NCI-H460 (cell line): ENCODE results near the gene LONP2. TPM values are rescaled to one million over a fixed set of nuclear protein-coding genes. Genes with fewer than 3 reads are reported as not detected.
A peak's percentile ranks its signal among the peaks of the same experiment; 100 is the strongest.
"Not testable (repeated sequence)": the region's sequence is repeated elsewhere in the genome, so short reads cannot be mapped to it uniquely, and the experiment has no call there.

ENCODE experiments used
- DNase-seq: peaks from one replicate; pipeline ENCODE4 v3.0.0-alpha.2; 2016; ENCODE audit warnings: low read depth; ENCODE audit errors: extremely low read depth
- total RNA-seq: library from RNA; depleted of rRNA; stranded (reverse); fragments of >200 nt; shearing (Covaris generic); gene quantifications from 2 replicates; pipeline ENCODE4 v1.2.3, GENCODE V29; 2014

LONP2 gene
- total RNA-seq, 1 experiment from 2014 or later: 49.5 TPM

DNA sequence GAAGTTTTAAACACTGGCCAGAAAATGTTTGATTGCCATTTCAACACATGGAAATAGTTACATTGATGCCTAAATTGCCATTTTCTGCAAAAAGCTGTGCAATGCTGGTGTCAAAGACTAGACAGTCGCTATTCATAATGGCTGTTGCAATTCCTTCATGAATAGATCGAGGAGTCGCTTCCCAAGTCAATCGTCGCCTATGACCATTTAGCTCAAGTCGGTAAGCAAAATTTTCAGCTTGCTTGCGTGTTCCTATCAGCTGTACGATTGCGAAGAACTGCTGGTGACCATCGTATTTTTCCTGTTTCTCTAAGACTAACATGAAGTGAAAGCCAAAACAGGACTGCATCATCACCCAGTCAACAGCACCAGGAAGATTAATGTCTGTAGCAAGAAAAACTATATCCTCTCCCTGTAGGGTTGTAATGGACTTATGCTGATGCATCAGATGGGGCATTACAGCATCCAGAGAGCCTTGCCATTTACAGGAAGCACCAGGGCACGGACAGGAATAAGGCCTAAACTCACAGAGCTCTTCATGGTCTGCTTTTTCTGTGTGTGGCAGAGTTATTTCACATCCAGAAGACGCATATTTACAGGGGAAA lies 117.5 kb downstream of the LONP2 start:
- DNase-seq: no peak

DNA sequence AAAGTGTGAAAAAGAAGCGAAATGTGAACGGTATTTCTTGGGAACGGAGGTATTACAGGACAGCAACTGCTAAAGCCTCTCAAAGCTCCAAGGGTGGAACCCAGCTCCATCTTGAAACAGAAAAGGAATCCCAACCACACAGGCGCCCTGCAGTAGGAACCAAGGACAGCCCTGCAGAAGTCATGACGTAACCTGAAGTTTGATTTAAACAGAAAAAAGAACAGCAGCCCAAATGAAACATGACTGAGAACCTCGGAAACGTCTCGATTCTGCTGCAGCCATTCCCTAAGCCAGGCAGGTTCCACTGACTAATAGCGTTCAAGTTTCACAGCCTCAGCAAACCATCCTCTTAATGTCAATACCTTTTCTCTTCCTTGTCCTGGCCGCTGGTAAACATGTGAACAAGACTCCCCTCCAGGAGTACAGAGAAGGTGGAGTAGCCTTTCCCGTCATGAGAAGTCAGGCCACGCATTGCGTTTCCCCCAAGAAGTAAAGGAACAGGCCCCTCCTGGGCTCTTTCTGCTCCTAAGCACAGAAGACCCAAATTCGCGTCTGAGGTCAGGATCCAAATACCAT lies 121.0 kb downstream of the LONP2 start:
- no peak for DNase-seq

DNA sequence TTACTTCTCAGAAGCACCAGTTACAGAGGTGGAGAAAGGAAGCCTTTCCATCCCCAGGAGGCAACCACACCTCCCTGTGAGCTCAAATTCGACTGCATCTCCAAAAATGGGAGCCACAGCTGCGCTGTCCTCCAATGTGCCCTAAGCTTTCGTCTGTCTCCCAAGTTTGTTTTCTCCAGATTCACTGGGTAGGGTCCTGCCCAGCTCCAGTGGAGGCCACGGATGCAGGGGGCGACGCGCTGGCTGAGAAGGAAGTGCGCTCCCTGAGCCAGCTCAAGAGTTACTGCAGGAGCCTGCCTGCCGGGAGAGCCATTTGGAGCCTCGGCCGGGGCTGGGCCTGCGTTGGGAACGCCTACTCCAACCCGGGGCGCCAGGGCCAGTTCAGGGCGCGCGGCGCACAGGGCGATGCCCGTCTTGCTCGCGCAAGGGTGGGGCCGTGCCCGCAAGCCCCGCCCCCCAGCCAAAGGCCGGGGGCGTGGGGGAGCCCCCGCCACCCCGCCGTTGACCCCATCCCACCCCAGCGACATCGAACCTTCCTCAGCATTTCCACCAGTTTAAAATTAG lies 121.6 kb downstream of the LONP2 start:
- DNase-seq: peak; percentile 90

DNA sequence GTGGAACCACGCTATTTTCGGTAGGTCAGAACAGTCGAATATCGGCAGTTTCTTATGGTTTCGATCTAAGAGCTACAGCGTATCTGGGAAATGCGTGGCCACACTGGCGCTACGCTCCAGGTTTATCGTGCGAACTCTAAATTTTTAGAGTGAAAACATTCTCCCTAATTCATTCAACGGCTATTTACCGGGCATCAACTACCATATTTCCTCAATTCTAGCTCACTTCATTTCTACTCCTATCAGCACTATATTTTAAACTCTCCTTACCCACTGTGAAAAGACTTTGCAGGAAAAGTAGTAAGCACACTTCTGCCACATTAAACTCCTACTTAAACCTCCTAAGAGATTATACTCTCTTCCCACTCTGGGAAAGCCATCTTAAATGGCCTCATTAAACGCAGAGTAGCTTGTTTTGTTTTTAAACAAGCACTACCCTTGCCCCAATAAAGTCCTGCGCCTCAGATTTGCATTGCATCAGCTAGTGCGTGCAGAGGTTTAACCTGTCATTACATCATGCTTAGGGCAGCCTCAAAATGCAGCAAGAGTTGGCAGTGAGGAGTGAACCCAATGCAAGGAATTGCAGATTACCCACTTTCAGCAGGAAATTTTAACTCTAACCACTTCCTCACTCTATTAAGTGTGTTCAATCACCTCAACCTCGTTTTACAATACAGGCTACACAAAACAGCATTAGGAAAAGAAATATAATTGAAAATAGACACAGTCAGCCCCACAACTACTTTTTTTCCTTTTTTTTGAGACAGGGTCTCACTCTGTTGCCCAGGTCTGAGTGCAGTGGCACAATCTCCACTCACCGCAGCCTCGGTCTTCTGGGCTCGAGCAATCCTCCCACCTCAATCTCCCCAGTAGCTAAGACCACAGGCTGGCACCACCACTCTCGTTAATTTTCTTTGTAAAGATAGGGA lies 122.3 kb downstream of the LONP2 start:
- peak; percentile 94 for DNase-seq

DNA sequence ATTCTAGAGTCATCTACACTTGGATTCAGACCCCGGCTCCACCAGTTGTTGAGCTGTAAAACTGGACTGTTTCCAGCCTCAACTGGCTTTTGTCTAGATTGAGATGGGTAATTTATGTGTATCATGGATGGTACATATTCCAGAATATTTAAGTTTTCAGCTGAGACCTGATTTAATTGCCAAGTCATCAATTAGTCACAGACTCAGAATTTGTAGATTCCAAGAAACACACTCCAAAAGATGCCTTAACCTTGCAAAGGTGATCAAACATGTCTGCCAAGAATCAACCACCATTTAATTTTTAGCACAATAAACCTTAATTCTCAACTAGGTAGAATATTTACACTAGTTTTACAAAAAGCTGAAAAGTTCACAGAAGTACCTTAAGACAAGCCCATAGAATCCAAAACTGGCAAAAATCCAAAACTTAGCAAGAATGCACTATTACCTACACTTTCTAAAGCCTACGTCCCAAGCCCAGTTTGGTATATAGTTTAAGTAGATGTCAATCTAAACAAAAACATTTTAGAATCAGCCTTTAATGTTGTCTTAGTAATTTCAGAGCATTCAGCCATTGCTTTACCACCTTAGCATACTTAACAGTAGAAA lies 123.4 kb downstream of the LONP2 start:
- no peak for DNase-seq

DNA sequence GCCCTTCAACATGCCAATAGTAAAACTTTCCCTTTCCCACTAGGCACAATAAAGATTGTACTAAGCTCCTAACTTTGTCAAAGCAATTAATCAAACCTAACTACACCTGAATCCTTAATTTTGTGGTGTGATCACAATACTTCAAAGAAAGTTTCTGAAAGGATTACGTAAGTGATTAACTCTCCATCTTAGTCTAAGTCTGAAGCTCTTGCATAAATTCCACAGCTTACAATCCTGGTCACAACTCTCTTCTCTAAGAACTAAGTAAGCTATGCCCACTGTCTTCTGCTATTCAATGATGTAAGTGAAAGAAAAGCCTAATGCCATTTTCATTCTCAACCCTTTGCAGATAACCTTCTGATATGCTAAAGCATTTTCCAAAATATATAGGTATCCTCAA lies 125.7 kb downstream of the LONP2 start:
- no peak for DNase-seq

DNA sequence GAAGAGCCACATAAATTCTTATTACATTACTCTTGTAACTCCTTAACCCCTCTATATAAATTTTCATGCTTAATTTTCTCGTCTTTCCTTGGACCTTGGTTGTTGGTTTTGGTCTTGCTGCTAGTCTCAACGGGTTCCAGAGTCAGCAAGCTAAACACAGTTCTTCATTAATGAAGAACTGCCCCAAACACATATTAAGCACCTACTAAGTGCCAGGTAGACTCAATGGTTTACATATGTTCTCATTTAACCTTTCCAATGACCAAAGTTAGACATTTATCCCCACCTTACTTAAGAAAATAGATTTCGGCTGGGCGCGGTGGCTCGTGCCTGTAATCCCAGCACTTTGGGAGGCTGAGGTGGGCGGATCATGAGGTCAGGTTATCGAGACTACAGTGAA lies 126.1 kb downstream of the LONP2 start:
- DNase-seq: no peak

DNA sequence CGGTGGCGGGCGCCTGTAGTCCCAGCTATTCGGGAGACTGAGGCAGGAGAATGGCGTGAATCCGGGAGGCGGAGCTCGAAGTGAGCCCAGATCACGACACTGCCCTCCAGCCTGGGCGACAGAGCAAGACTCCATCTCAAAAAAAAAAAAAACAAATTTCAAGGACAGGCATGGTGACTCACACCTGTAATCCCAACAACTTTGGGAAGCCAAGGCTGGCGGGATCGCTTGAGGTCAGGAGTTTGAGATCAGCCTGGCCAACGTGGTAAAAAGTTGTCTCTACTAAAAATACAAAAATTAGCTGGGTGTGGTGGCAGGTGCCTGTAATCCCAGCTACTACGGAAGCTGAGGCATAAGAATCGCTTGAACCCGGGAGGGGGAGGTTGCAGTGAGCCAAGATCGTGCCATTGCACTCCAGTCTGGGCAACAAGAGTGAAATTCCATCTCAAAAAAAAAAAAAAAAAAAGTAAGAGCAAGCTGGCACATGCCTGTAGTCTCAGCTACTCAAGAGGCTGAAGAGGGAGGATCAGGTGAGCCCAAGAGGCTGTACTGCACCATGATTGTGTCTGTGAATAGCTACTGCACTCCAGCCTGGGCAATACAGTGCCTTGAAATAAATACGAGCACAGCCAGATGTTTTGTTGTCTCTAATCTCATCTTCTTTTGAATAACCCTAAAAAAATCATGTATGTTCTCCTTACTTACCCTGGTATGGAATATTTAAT lies 126.7 kb downstream of the LONP2 start:
- not testable (repeated sequence) for DNase-seq

DNA sequence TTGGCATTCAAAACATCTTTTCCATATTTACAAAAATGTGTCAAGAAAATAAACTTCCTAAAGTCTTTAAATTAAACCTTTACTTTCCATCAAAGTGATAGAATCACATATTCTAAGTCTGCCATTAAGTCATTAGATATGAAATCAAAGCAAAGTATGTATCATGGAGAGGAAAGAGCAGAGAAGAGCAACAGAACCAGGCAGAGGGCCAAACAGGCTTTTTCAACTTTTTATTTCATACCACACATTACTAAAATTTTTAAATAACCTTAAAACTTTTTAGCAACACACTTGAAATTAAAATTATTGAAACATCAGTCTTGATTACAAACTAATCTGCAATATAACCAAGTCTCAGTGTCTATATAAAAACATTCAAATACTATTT lies 127.3 kb downstream of the LONP2 start:
- DNase-seq: no peak

DNA sequence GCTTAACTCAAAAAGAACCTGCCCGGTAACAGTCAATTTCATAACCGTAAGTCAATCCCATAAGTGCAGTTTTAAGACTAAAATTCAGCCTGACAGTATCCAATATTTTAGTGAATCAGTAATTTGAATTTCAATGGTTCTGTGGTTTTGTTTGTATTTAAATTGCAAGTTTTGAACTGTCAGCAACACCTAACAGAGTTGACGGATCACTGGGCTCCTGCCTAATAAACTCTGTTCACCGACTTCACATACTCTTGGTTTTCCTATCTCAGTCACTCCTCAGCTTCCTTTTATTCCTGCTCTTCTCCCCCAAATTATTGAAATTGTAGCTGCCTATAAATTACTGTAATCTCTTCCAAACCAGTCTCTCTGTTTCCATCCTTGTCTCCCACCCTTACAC lies 128.6 kb downstream of the LONP2 start:
- DNase-seq: no peak

DNA sequence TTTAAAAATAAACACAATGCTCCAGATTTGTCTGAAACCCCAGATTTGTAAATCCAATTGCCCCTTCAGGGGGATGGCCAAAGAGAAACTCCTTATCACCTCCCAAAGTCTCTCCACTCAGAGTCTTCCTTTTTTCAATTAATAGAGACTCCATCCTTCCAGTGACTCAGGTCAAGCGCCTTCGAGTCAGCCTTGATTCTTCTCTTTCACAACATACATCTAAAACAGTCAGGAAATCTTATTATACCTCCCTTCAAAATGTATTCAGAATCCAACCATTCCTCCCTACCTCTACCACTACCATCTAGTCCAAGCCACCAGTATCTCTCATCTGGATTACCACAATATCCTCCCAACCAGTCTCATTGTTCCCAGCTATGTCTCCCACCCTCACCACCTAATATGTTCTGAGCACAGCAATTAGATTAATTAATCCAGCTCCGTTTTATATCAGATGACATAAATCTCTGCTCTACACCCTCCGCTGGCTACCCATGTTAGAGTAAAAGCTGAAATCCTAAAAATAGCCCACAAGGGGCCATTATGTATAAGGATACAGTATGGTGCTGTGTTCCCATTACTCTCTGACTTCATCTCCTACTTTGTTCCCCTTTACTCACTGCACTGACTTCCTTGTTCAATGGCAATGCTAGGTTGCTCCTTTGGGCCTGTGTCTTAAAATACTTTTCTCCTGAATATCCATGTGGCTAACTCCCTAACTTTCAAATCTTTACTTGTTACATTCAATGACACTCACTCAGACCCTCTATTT lies 129.3 kb downstream of the LONP2 start:
- no peak for DNase-seq

DNA sequence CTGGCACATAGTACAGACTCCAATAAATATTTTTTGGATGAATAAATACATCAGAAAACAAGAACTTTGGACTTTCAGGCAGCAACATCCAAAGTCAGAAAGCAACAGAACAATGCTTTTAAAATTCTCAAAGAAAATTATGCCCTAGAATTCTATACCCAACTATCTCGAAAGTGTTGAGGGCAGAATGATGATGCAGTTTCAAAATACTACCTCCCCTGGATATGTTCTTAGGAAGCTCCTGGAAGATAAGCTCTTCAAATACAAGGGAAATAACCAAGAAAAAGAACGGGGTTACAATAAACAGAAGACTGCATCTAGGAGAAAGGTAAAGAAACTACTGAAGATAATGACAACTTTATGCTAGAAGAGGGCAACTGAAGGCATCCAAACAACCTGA lies 130.2 kb downstream of the LONP2 start:
- no peak for DNase-seq

DNA sequence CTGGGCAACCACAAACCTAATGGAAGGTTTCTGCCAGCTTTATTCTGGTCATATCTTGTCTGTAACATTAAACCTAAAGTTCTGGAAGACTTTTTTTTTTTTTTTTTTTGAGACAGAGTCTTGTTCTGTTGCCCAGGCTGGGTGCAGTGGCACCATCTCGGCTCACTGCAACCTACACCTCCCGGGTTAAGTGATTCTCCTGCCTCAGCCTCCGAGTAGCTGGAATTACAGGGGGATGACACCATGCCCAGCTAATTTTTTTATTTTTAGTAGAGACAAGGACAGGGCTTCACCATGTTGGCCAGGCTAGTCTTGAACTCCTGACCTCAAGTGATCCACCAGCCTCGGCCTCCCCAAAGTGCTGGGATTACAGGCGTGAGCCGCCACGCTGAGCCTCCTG lies 133.2 kb downstream of the LONP2 start:
- not testable (repeated sequence) for DNase-seq

DNA sequence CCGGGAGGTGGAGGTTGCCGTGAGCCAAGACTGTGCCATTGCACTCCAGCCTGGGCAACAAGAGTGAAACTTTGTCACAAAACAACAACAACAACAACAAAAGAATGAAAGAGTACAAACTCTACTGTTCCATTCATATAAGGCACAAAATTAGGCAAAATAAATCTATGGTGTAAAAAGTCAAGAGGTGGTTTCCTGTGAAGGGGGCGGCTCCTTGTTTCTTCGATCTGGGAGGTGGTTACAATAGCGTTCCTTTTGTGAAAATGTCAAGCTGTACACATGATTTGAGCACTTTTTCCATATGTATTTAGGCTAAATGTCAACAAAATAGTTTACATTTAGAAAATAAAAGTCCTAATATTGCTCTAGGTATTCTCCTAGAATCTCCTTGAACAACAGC lies 134.2 kb downstream of the LONP2 start:
- no peak for DNase-seq

DNA sequence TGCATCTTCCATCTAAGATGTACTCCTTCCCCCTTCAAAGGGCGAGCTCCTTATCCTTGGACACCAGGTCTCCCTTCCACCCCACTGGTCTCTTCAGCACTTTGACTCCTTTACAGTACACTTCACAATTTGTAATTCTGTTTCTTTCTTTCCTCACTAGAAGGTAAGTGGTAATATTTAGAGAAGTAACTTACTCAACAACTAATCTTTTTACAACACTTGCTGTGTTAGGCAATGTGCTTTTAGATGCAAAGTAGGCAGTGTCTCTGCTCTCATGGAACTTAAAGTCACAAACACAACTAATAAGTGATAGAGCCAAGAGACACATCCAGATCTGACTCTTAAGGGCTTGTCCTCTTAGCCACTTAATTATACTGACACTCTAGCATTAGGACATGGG lies 134.7 kb downstream of the LONP2 start:
- DNase-seq: no peak

DNA sequence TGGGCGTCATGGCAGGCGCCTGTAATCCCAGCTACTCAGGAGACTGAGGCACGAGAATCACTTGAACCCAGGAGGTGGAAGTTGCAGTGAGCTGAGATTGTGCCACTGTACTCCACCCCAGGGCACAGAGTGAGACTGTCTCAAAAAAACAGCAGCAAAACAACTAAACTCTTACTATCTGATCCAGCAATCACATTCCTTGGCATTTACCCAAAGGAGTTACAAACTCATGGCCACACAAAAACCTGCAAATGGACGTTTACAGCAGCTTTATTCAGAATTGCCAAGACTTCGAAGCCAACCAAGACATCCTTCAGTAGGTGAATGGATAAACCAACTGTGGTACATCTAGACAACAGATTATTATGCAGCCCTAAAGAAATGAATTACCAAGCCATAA lies 137.1 kb downstream of the LONP2 start:
- DNase-seq: no peak

DNA sequence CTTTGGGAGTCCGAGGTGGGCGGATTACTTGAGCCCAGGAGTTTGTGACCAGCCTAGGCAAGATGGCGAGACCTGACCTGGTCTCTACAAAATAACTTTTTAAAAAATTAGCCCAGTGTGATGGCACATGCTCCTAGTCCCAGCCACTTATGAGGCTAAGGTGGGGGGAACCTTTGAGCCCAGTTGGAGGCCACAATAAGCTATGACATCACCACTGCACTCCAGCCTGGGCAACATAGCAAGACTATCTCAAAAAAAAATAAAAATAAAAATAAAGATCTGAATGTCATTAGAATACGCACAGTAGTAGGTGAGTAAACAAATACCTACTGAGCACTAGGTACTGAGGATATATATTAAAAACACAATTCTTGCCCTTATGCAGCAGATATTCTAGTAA lies 138.0 kb downstream of the LONP2 start:
- DNase-seq: no peak

DNA sequence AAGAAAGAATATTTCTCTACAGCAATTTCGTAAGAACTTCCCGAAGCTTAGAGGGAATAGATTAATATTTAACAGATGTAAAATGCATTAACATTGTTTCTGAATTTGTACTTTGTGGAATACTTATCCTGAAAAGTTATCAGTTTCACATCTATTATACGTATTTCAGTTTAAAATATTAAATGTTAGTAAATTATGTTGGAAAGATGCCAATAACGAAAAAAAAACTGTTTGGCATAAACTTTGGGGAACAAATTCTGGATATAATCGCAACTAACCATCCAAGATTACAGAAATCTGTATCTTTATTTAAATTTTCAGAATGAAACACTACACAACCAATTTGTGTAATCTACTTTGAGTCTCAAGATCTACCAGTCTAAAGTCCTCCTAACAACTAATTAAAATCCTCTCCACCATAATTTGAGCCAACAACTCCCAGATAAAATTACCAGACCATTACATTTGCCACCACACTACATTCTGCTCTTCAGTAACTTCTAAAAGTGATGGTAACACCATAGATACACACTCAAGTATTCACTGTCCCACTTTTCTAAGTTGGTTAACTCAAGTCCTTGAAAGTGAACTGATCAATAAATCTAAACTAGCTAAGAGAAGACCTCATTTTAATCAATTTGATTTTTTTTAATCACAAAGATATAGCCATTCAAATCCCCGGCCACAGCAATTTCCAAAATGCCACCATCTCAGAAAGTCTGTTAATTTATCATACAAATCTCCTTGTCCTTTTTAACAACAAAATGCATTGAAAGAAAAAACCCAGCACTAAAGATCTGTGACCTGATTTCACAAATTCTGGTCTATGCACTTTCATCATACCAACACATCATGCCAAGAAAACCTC lies 139.1 kb downstream of the LONP2 start:
- DNase-seq: no peak
